Neural progenitor cell (in vitro differentiated cells): ENCODE measurements around the gene TRIM26. TPM values are rescaled to one million over a fixed set of nuclear protein-coding genes. Genes with fewer than 3 reads are reported as not detected.

Experiments
- DNase-seq: peaks from one replicate; pipeline ENCODE4 v3.0.0-alpha.2; 2016; ENCODE audit warnings: low spot score
- H2AFZ ChIP-seq: fragments of 200-600 bp; sonication (generic); replicated peaks from 2 replicates; pipeline ENCODE4 v1.6.1; 2016; ENCODE audit warnings: antibody characterized with exemption
- H3F3A ChIP-seq: fragments of 200-600 bp; sonication (generic); 2 replicates; pipeline ENCODE4 v1.6.1; 2016; ENCODE audit warnings: antibody characterized with exemption, low read depth
- H3K27ac ChIP-seq: fragments of 200-600 bp; sonication (generic); 2 replicates; pipeline ENCODE4 v1.5.1; 2016; ENCODE audit warnings: mild to moderate bottlenecking
- H3K27me3 ChIP-seq: fragments of 200-600 bp; sonication (generic); 2 replicates; pipeline ENCODE4 v1.6.1; 2016; ENCODE audit warnings: mild to moderate bottlenecking, moderate library complexity
- H3K36me3 ChIP-seq: fragments of 200-600 bp; sonication (generic); 2 replicates; pipeline ENCODE4 v1.5.1; 2016
- H3K4me1 ChIP-seq: fragments of 200-600 bp; sonication (generic); 2 replicates; pipeline ENCODE4 v1.6.1; 2016; ENCODE audit warnings: mixed run types
- H3K4me2 ChIP-seq: fragments of 200-600 bp; sonication (generic); 2 replicates; pipeline ENCODE4 v1.6.1; 2016
- H3K4me3 ChIP-seq: fragments of 200-600 bp; sonication (generic); 2 replicates; pipeline ENCODE4 v1.5.1; 2016
- H3K79me2 ChIP-seq: fragments of 200-600 bp; sonication (generic); 2 replicates; pipeline ENCODE4 v1.6.1; 2016; ENCODE audit warnings: low read depth
- H3K9ac ChIP-seq: fragments of 200-600 bp; sonication (generic); 2 replicates; pipeline ENCODE4 v1.6.1; 2016
- H3K9me3 ChIP-seq: fragments of 200-600 bp; sonication (generic); 2 replicates; pipeline ENCODE4 v1.5.1; 2016; ENCODE audit warnings: low read depth
- H4K20me1 ChIP-seq: fragments of 200-600 bp; sonication (generic); 2 replicates; pipeline ENCODE4 v1.6.1; 2016; ENCODE audit warnings: low read depth
- H3K27ac Mint-ChIP-seq: 3 replicates; pipeline ENCODE4 v1.8.0; 2021; ENCODE audit warnings: mixed read lengths
- H3K27me3 Mint-ChIP-seq: 2 replicates; pipeline ENCODE4 v1.8.0; 2022; ENCODE audit warnings: low read depth, mild to moderate bottlenecking, inconsistent platforms, moderate library complexity, mixed read lengths; ENCODE audit not compliant: insufficient read depth
- H3K36me3 Mint-ChIP-seq: 3 replicates; pipeline ENCODE4 v1.8.0; 2021; ENCODE audit warnings: mixed read lengths
- H3K4me1 Mint-ChIP-seq: 3 replicates; pipeline ENCODE4 v1.8.0; 2021; ENCODE audit warnings: mixed read lengths
- H3K4me3 Mint-ChIP-seq: 3 replicates; pipeline ENCODE4 v1.8.0; 2021; ENCODE audit warnings: mild to moderate bottlenecking, moderate library complexity, mixed read lengths
- H3K9me3 Mint-ChIP-seq: 3 replicates; pipeline ENCODE4 v1.8.0; 2020; ENCODE audit warnings: mixed read lengths
- EZH2 ChIP-seq: fragments of 200-600 bp; sonication (generic); IDR thresholded peaks from 2 replicates; pipeline ENCODE4 v1.6.1; 2017; ENCODE audit warnings: antibody characterized with exemption, mild to moderate bottlenecking, moderate library complexity
- EZH2phosphoT487 ChIP-seq: fragments of 200-600 bp; sonication (generic); IDR thresholded peaks from 2 replicates; pipeline ENCODE4 v1.6.1; 2017; ENCODE audit warnings: antibody characterized with exemption
- total RNA-seq: library from RNA; depleted of rRNA; stranded (reverse); fragments of >200 nt; gene quantifications from 2 replicates; pipeline ENCODE4 v1.2.3, GENCODE V29; 2015; ENCODE audit warnings: low replicate concordance
- TF ChIP-seq, protein P1 (sequence below): fragments of 200-600 bp; sonication (generic); IDR thresholded peaks from 2 replicates; pipeline ENCODE4 v1.5.1; 2017; ENCODE audit warnings: antibody characterized with exemption, mild to moderate bottlenecking

TRIM26 gene
- total RNA-seq, 1 donor from 2014 or later: 8.3 TPM

DNA sequence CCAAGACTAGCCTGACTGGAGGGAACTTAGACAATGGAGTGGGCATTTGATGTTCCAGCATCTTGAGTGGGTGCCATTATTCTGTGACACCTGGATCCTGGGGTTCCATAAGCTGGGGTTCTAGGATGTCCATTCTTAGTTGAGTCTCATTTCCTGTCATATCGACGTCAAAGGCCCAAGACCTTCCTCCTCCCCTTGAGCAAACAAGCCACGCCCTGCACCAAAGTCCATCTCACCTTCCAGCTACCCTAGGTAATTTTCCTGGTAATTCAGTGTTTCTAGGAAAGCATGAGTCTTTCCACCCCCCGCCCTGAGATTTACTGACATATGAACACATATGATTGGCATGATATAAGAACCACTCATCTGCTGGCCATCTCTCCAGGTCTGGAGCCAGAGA lies 77.4 kb downstream of the TRIM26 start, which contains the start of gene TRIM40:
TSS of gene TRIM40 (plus strand) at position 384 of the 400 bp plus-strand sequence. CDS start 897 bp downstream, outside the sequence.
- H3K4me1 Mint-ChIP-seq: peaks cover 4% of the 10 kb centered on the region
- Histone ChIP-seq H3K36me3 (no peaks in the 10 kb centered on the region), H3K4me3 (no peak within 1 kb of the TSS), H3K27me3 (peaks cover 64% of the 10 kb centered on the region), H3F3A (no peaks in the 10 kb centered on the region), H4K20me1 (no peaks in the 10 kb centered on the region), H3K4me2 (no peak within 1 kb of the TSS), H3K27ac (no peak within 1 kb of the TSS), H3K4me1 (no peaks in the 10 kb centered on the region), H3K79me2 (no peaks in the 10 kb centered on the region), H3K9me3 (no peaks in the 10 kb centered on the region), H2AFZ (no peak within 1 kb of the TSS), H3K9ac (no peak within 1 kb of the TSS)
- no peak within 1 kb of the TSS for H3K27ac Mint-ChIP-seq
- no peaks in the 10 kb centered on the region for H3K9me3 Mint-ChIP-seq
- TF ChIP-seq EZH2 (no peak), EZH2phosphoT487 (no peak)
- TF ChIP-seq, protein P1, sequence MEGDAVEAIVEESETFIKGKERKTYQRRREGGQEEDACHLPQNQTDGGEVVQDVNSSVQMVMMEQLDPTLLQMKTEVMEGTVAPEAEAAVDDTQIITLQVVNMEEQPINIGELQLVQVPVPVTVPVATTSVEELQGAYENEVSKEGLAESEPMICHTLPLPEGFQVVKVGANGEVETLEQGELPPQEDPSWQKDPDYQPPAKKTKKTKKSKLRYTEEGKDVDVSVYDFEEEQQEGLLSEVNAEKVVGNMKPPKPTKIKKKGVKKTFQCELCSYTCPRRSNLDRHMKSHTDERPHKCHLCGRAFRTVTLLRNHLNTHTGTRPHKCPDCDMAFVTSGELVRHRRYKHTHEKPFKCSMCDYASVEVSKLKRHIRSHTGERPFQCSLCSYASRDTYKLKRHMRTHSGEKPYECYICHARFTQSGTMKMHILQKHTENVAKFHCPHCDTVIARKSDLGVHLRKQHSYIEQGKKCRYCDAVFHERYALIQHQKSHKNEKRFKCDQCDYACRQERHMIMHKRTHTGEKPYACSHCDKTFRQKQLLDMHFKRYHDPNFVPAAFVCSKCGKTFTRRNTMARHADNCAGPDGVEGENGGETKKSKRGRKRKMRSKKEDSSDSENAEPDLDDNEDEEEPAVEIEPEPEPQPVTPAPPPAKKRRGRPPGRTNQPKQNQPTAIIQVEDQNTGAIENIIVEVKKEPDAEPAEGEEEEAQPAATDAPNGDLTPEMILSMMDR: no peak
- H3K4me3 Mint-ChIP-seq: no peak within 1 kb of the TSS
- DNase-seq: no peak
- peaks cover 14% of the 10 kb centered on the region for H3K27me3 Mint-ChIP-seq
- no peaks in the 10 kb centered on the region for H3K36me3 Mint-ChIP-seq

DNA sequence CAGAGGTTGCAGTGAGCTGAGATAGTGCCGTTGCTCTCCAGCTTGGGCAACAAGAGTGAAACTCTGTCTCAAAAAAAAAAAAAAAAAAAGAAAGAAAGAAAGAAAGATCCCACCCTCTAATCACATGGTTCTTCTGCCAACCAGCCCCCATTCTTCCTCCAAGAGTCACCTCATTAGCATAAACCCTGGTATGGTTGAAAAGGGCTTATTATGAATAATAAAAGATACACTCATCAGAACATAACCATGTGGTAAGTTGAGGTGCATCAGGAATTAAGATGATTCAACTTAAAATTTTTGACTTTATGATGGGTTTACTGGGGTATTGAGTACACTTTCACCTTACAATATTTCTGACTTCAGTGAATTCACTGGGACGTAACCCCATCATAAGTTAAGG lies 78.1 kb downstream of the TRIM26 start:
- Histone ChIP-seq H3F3A (no peaks in the 10 kb centered on the region), H3K9me3 (no peaks in the 10 kb centered on the region), H3K36me3 (no peaks in the 10 kb centered on the region), H3K4me2 (no peak overlapping the region), H2AFZ (no peak overlapping the region), H3K79me2 (no peaks in the 10 kb centered on the region), H3K9ac (no peak overlapping the region), H3K27me3 (peaks cover 68% of the 10 kb centered on the region), H3K4me1 (no peaks in the 10 kb centered on the region), H4K20me1 (no peaks in the 10 kb centered on the region), H3K4me3 (no peak overlapping the region), H3K27ac (no peak overlapping the region)
- Mint-ChIP-seq H3K27me3 (peaks cover 19% of the 10 kb centered on the region), H3K4me1 (peaks cover 4% of the 10 kb centered on the region), H3K36me3 (no peaks in the 10 kb centered on the region), H3K4me3 (no peak overlapping the region), H3K9me3 (no peaks in the 10 kb centered on the region), H3K27ac (no peak overlapping the region)
- TF ChIP-seq EZH2phosphoT487: no peak
- TF ChIP-seq, protein P1: no peak
- no peak for TF ChIP-seq EZH2
- DNase-seq: no peak

Other genes starting within 250 kb of the TRIM26 start
- 25.0 and 34.8 TPM in 2 replicates for gene POLR1H, start 152.1 kb downstream of the TRIM26 start, total RNA-seq
- 22.7 and 28.4 TPM in 2 replicates for gene PPP1R11, start 146.2 kb downstream of the TRIM26 start, total RNA-seq
- not detected in 2 replicates for gene RNF39, start 137.6 kb downstream of the TRIM26 start, total RNA-seq
- gene TRIM31, start 100.3 kb downstream of the TRIM26 start, total RNA-seq: not detected in 2 replicates
- gene TRIM40, start 77.3 kb downstream of the TRIM26 start, total RNA-seq: not detected in 2 replicates
- not detected in 2 replicates for gene TRIM10, start 52.2 kb downstream of the TRIM26 start, total RNA-seq
- not detected in 2 replicates for gene TRIM15, start 49.9 kb downstream of the TRIM26 start, total RNA-seq
- gene TRIM39, start 113.5 kb upstream of the TRIM26 start, total RNA-seq: 11.0 and 21.2 TPM in 2 replicates
- gene RPP21, start 131.8 kb upstream of the TRIM26 start, total RNA-seq: 38.0 and 89.6 TPM in 2 replicates